Brain microvascular endothelial cell (primary cell): ENCODE measurements around the gene GPR65.

Experiments used
- DNase-seq: peaks from one replicate; pipeline ENCODE4 v3.0.0-alpha.2; 2020
- H3K27ac ChIP-seq: fragments of 250-450 bp; sonication (Bioruptor Pico); 2 replicates; pipeline ENCODE4 v1.5.1; 2020; ENCODE audit warnings: mild to moderate bottlenecking, moderate library complexity
- H3K27me3 ChIP-seq: fragments of 250-450 bp; sonication (Bioruptor Pico); replicated peaks from 2 replicates; pipeline ENCODE4 v1.5.1; 2020; ENCODE audit warnings: mild to moderate bottlenecking
- H3K36me3 ChIP-seq: fragments of 250-450 bp; sonication (Bioruptor Pico); replicated peaks from 2 replicates; pipeline ENCODE4 v1.5.1; 2020; ENCODE audit warnings: mild to moderate bottlenecking
- H3K4me3 ChIP-seq: 2 replicates; pipeline ENCODE4 v1.5.1; 2011; ENCODE audit warnings: low read depth, mild to moderate bottlenecking, control low read depth, low read length, moderate library complexity
- CTCF ChIP-seq: IDR thresholded peaks from 2 replicates; pipeline ENCODE4 v1.5.1; 2011; ENCODE audit warnings: low read depth, mild to moderate bottlenecking, moderate library complexity, low read length, control low read depth, inconsistent platforms; ENCODE audit errors: missing control alignments
- in situ Hi-C: cut with HindIII; loops from 2 replicates; pipeline ENCODE4 v1.10.0; 2017; ENCODE audit warnings: low sequenced_read_pairs, low pct_ligation_motif_present

Gene GPR65

GRCh38 chr14:88005978-88006851, 1.3 kb downstream of the GPR65 start:
- no peak for TF ChIP-seq CTCF
- H3K4me3 ChIP-seq, result no peak overlapping the region
- no peaks in the 10 kb centered on the region for H3K36me3 ChIP-seq
- in situ Hi-C loops, result no loop called here
- no peak for DNase-seq
- H3K27me3 ChIP-seq, result no peaks in the 10 kb centered on the region
- no peak overlapping the region for H3K27ac ChIP-seq

- no peak overlapping the region for H3K27ac ChIP-seq
- H3K4me3 ChIP-seq, result no peak overlapping the region
- in situ Hi-C loops, result no loop called here
- no peaks in the 10 kb centered on the region for H3K36me3 ChIP-seq
- no peak for TF ChIP-seq CTCF
- H3K27me3 ChIP-seq, result no peaks in the 10 kb centered on the region
- DNase-seq, result no peak
These were observed 2.7 kb downstream of the GPR65 start for GRCh38 chr14:88007608-88008007.

- Histone ChIP-seq H3K27ac (no peak overlapping the region), H3K4me3 (no peak overlapping the region), H3K27me3 (no peaks in the 10 kb centered on the region), H3K36me3 (no peaks in the 10 kb centered on the region)
- no peak for DNase-seq
- in situ Hi-C loops, result no loop called here
- TF ChIP-seq CTCF, result no peak
These were observed 3.3 kb downstream of the GPR65 start for GRCh38 chr14:88008039-88008742.

- TF ChIP-seq CTCF, result no peak
- no peaks in the 10 kb centered on the region for H3K27me3 ChIP-seq
- H3K27ac ChIP-seq, result no peak overlapping the region
- H3K36me3 ChIP-seq, result no peaks in the 10 kb centered on the region
- no peak for DNase-seq
- in situ Hi-C loops, result no loop called here
- H3K4me3 ChIP-seq, result no peak overlapping the region
These were observed 4.6 kb downstream of the GPR65 start for GRCh38 chr14:88009486-88009885.

- in situ Hi-C loops, result no loop called here
- DNase-seq, result no peak
- Histone ChIP-seq H3K4me3 (no peak overlapping the region), H3K36me3 (no peaks in the 10 kb centered on the region), H3K27ac (no peak overlapping the region), H3K27me3 (no peaks in the 10 kb centered on the region)
- TF ChIP-seq CTCF, result no peak
These were observed 5.4 kb downstream of the GPR65 start for GRCh38 chr14:88010331-88010730.
